ENCODE results near the gene FAHD2A.

FAHD2A gene

DNA sequence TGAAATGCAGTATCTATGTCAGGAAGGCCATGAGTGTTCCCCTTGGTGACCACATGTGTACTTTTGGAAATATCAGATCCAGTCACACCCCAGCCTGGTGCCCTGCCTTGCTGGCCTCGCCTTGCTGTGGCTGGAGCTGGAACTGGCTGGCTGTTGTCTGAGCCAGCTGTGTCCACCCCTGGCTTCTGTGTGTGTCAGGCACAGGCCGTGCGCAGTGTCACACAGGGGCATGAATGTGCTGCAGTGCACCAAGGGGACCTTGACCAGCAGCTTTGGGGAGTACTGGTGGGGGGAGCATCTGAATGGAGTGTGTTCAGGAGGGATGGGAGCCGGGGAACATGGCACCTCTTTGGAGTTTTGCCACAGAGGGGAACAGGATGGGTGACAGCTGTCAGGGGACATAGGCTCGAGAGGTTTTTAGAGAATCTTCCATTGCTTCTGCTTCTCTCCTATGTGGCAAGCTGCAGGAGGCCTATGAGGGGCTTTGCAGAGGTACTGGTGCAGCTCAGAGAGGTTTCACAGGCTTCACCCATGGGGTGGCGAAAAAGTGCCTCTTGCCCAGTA, 44.7 kb upstream of the FAHD2A start:
- no peak for TF ChIP-seq CTCF (IDR thresholded peaks at IDR 0.05; ENCODE audit: borderline replicate concordance, extremely low read depth, low read length, poor library complexity, severe bottlenecking)
- TF ChIP-seq EZH2 (IDR thresholded peaks at IDR 0.05; ENCODE audit: borderline replicate concordance, low read depth, low read length, severe bottlenecking), result no peak
- Histone ChIP-seq H3K9me3 (ENCODE audit: insufficient read depth, low read length, severe bottlenecking) (no peaks in the 10 kb centered on the region), H3K9ac (ENCODE audit: low read depth, low read length) (no peak overlapping the region), H3K4me2 (ENCODE audit: insufficient read depth, low read length) (no peak overlapping the region), H3K4me1 (ENCODE audit: insufficient read depth, low read length) (no peaks in the 10 kb centered on the region), H3K27ac (ENCODE audit: low read length) (no peak overlapping the region), H4K20me1 (ENCODE audit: insufficient read depth, low read length) (no peaks in the 10 kb centered on the region; the same call in 1 of the 2 replicates), H2AFZ (ENCODE audit: low read depth, low read length) (no peak overlapping the region), H3K4me3 (ENCODE audit: low read depth in 1 of 2, low read length in 2 of 2) (no peak overlapping the region), H3K36me3 (ENCODE audit: insufficient read depth, low read length) (no peaks in the 10 kb centered on the region), H3K79me2 (ENCODE audit: insufficient read depth, low read length) (no peaks in the 10 kb centered on the region), H3K27me3 (ENCODE audit: insufficient read depth, low read length, poor library complexity) (no peaks in the 10 kb centered on the region)
- ATAC-seq (ENCODE audit: insufficient read depth, low read depth) (no peak), DNase-seq (no peak)

DNA sequence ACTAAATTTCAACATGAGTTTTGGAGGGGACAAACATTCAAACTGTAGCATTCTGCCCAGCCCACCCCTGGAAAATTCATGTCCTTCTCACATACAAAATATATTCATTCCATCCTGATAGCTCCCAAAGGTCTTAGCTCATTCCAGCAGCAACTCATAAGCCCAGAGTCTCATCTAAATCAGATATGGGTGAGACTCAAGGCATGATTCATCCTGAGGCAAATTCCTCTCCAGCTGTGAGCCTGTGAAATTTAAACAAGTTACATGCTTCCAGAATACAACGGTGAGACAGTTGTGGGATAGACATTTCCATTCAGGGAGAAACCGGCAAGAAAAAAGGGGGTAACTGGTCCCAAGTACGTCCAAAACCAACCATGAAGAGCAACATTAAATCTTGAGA, 43.5 kb upstream of the FAHD2A start:
- DNase-seq (no peak), ATAC-seq (ENCODE audit: insufficient read depth, low read depth) (no peak)
- H3K4me3 ChIP-seq (ENCODE audit: low read depth in 1 of 2, low read length in 2 of 2), result no peak overlapping the region
- H3K36me3 ChIP-seq (ENCODE audit: insufficient read depth, low read length), result no peaks in the 10 kb centered on the region
- no peak overlapping the region for H3K9ac ChIP-seq (ENCODE audit: low read depth, low read length)
- H3K27ac ChIP-seq (ENCODE audit: low read length), result no peak overlapping the region
- no peak overlapping the region for H2AFZ ChIP-seq (ENCODE audit: low read depth, low read length)
- H3K79me2 ChIP-seq (ENCODE audit: insufficient read depth, low read length), result no peaks in the 10 kb centered on the region
- H3K27me3 ChIP-seq (ENCODE audit: insufficient read depth, low read length, poor library complexity), result no peaks in the 10 kb centered on the region
- H3K4me2 ChIP-seq (ENCODE audit: insufficient read depth, low read length), result no peak overlapping the region
- H3K4me1 ChIP-seq (ENCODE audit: insufficient read depth, low read length), result no peaks in the 10 kb centered on the region
- TF ChIP-seq CTCF (IDR thresholded peaks at IDR 0.05; ENCODE audit: borderline replicate concordance, extremely low read depth, low read length, poor library complexity, severe bottlenecking) (no peak), EZH2 (IDR thresholded peaks at IDR 0.05; ENCODE audit: borderline replicate concordance, low read depth, low read length, severe bottlenecking) (no peak)
- no peaks in the 10 kb centered on the region; the same call in 1 of the 2 replicates for H4K20me1 ChIP-seq (ENCODE audit: insufficient read depth, low read length)
- H3K9me3 ChIP-seq (ENCODE audit: insufficient read depth, low read length, severe bottlenecking), result no peaks in the 10 kb centered on the region

DNA sequence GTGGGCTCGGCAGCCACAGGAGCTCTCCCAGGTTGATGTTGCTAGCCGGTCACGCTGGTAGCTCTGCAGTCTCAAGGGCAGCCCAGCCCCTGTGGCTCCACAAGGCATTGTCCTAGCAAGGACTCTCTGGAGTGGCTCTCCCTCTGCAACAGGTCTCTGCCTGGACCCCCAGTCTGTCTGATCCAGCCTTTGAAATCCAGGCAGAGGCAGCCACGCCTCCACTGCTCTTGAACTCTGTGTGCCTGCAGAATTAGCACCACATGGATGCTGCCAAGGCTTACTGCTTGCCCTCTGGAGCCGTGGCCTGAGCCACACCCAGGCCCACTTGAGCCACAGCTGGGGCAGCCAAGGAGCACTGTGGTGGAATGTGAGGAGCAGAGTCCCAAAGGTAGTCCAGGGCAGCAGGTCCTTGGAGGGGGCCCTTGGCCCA, 43.0 kb upstream of the FAHD2A start:
- Histone ChIP-seq H3K27ac (ENCODE audit: low read length) (no peak overlapping the region), H3K4me2 (ENCODE audit: insufficient read depth, low read length) (no peak overlapping the region), H2AFZ (ENCODE audit: low read depth, low read length) (no peak overlapping the region), H3K4me3 (ENCODE audit: low read depth in 1 of 2, low read length in 2 of 2) (no peak overlapping the region), H3K9ac (ENCODE audit: low read depth, low read length) (no peak overlapping the region), H3K36me3 (ENCODE audit: insufficient read depth, low read length) (no peaks in the 10 kb centered on the region), H3K79me2 (ENCODE audit: insufficient read depth, low read length) (no peaks in the 10 kb centered on the region), H3K27me3 (ENCODE audit: insufficient read depth, low read length, poor library complexity) (no peaks in the 10 kb centered on the region), H3K9me3 (ENCODE audit: insufficient read depth, low read length, severe bottlenecking) (no peaks in the 10 kb centered on the region), H4K20me1 (ENCODE audit: insufficient read depth, low read length) (no peaks in the 10 kb centered on the region; the same call in 1 of the 2 replicates), H3K4me1 (ENCODE audit: insufficient read depth, low read length) (no peaks in the 10 kb centered on the region)
- TF ChIP-seq CTCF (IDR thresholded peaks at IDR 0.05; ENCODE audit: borderline replicate concordance, extremely low read depth, low read length, poor library complexity, severe bottlenecking), result no peak
- no peak for ATAC-seq (ENCODE audit: insufficient read depth, low read depth)
- no peak for DNase-seq

All from DND-41 (cell line).